ENCODE data around the gene COL23A1.

Gene COL23A1

DNA sequence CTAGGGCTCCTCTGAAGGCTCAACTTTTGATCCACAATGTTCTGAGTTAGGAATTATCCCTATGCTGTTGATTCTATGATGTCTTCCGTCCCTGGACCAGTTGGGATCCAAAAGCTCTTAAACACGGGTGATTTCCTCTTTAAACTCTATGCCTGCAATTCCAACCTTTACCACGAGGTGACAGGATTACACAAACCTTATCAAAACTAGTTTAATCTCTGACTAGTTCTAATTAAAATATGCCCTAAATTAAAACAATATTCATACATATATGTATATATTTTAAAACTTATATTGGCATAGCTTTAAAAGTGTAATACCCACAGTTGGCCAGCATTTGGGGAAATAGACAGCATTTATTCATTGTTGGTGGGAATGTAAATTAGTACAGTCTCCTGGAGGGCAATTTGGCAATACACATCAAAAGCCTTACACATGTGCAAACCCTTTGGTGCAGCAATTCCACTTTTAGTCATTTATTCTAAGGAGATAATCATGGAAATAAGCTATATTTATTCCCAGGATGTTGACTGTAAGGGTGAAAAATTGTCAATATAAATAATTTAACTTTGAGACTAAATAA is 306.0 kb downstream of the COL23A1 start:
- no peak for DNase-seq (ENCODE audit: low read depth in 2 of 2)

DNA sequence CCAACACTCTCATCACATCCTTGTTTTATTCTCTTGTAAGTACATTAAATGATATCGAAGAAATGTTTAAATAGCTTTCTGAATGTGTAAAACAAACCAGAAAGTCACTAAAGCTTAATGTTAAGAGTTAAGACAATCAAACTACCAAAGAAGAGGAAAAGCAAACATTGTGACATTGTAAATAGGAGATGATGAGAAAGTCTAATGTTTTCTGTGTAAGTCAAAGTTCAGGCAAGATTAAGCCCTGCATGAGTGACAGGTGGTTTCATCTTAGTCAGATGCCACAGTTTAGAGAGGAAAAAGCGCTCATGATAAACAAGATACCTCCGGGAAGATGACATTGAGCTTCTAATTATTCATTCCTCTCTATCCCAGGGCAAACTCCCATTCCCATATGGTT is 306.7 kb downstream of the COL23A1 start:
- no peak for DNase-seq (ENCODE audit: low read depth in 2 of 2)

DNA sequence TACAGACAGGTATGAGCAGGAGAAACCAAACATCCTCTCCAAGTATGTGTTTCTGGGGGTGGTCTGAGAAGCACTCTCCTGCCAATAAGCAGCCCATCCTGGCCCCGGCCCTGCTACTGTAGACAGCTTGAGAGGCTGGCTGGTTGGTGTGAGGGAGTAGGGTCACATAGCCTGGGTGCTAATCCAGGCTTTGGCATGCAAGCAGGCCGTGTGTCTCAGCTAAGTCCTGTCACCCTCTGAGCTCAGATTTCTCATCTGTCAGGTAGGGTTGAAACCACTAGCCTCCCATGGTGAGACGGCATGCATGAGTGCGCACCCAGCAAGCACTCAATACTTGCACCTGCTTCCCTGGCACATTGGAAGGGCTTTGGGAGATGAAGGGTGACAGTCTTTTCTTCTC is 307.8 kb downstream of the COL23A1 start:
- no peak for DNase-seq (ENCODE audit: low read depth in 2 of 2)

DNA sequence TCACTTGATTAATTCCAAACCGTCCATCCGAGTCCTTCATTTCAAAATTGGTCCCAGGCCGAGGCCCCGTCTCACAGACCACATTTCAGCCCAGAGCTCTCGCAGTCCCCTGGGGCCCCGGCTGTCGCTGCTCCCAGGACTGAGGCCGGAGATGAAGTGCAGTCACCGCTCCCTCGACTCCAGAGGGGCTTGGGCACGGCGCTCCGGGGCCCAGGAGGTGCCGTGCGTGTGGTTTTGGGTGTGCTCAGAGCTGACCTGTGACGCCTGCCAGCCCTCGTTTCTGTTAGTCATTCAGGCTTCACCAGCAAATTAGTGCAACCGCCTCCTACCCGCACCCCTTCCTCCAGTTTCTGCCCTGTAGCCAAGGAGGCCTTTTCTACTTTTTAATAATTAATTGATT is 308.9 kb downstream of the COL23A1 start:
- no peak for DNase-seq (ENCODE audit: low read depth in 2 of 2)

- DNase-seq (ENCODE audit: low read depth in 2 of 2) = no peak
These were observed 309.6 kb downstream of the COL23A1 start for GRCh38 chr5:178280631-178281030.

- peak in 1 of 2 donors; percentile 7 for DNase-seq (ENCODE audit: low read depth in 2 of 2)
These were observed 310.3 kb downstream of the COL23A1 start for GRCh38 chr5:178279723-178280438.

- no peak for DNase-seq (ENCODE audit: low read depth in 2 of 2)
These were observed 311.0 kb downstream of the COL23A1 start for GRCh38 chr5:178279026-178279722.

- no peak for DNase-seq (ENCODE audit: low read depth in 2 of 2)
These were observed 311.7 kb downstream of the COL23A1 start for GRCh38 chr5:178278358-178279023.

DNA sequence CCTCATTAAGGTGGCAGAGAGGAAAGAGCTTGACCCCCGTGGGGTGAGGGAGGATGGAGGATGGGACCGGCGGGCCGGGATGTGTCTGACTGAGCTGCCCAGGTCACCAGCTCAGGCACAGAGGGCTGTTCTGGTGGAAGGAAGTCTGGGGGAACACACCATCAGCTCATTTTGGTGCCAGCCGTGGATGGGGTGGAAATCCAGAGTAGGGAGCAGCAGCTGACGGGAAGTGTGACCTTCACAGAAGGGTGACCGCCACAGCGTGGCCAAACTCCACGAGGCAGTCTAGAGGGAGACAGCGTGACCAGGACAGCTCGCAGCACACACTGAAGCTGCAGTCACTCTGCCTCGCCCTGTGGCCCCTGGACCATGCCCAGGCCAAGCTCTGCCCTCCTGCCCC is 312.3 kb downstream of the COL23A1 start:
- DNase-seq (ENCODE audit: low read depth in 2 of 2) = no peak

DNA sequence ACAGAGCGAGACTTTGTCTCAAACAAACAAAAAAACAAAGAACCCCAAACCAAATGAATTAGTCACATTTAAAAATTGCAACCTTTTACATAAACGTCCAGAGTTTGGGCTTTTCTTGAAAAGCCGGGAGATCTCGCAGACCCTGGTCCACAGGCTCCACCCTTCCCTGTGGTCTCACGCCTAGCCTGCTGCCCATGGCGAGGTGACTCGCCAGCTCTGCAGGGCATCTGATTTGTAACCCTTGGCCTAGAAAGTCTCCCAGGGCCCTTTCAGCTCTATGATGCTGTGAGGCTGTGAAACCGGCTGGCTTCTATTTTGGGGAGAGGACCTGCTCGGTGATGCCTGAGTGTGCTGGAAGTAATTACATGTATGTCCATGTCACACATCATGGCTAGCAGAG is 312.8 kb downstream of the COL23A1 start:
- no peak for DNase-seq (ENCODE audit: low read depth in 2 of 2)

DNA sequence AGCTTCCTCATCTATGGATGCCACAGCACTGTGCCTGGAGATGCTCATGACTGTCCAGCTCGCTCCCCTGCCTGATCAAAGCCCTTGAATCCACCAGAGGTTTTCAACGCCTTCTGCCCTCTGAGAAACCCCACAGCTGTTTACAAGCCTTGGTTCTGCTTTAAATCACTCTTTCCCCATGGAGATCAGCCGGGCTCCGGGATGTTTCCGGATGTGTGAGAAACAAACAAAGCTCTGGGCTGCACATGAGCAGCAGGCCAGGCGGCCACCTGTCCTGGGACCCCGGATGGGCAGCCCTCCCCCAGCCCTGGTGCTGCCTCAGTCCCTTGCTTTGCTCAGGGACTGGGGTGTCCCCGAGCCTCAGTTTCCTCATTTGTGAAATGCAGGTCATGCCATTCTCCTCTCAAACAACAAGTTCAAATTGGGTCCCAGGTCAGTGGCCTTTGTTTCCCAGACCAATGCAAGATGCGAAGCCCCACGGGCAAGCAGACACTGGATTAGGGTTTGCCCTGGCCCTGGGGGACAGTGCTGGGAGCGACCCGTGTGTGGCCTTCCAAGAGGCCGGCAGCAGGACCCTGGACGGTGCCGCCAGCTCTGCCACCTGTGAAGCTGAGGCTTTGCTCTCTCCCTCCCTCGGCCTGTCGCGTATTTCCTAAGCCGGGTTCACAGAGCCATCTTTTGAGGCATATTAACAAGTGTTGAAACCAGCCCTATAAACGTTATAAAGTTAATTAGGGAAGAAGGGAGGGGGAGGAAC is 315.2 kb downstream of the COL23A1 start:
- DNase-seq (ENCODE audit: low read depth in 2 of 2) = no peak

DNA sequence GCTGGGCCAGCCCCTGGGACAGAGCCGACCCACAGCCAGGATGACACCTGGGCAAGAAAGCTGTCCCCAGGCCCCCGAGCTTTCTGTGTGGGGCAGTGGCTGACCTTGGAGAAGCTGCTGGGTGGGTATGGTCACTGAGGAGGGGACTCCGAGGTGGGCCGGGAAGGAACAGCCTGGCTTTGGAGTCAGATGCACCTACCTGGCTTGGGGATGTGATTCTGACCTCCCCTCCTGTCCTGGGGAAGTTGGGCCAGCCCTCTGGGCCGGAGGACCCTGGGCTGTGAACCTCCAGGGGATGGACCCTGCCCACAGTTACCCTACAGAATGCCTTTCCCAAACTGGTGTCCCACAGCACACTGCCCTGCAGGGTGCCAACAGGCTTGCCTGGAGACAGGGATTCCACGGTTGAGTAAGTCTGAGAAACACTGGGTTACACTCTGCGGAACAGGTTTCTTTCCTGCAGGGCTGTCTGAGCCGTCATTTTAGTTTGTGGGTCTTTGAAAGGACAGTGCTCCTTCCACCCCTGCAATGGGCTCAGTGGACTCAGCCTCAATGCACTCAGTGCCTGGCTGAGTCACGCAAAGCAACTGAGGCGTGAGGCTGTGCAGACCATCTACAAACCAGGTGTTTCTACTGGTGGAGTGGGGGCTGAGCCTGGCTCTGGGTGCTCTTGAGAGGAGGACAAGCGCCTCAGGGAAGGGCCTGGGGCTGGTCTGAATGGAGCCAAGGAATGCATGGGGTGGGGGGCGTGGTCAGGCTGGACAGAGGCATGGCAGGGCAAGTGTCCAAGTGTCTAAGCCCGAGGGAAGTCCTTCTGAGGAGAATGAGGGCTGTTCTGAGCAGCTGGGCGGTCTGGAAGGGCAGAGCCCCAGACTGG is 316.3 kb downstream of the COL23A1 start:
- no peak for DNase-seq (ENCODE audit: low read depth in 2 of 2)

DNA sequence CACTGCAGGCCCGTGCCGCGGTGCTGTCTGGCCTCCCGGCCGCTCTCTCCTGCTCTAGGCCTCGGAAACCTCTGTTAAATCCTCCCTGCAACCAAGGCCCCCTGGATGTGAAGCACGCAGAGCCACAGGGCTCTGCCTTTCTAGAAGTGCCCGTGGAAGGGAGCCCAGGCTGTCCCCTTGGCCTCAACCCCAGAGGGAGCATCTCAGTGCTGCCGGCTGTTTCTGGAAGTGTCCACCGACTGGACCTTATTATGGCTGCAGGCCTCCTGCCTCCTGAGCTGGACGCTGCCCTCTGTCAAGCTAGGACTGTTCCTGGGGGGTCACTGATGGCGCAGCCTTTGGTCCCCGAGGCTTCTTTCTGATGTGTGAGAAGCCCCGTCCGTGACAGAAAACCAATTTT is 317.2 kb downstream of the COL23A1 start:
- DNase-seq (ENCODE audit: low read depth in 2 of 2) = no peak

GRCh38 chr5:178272591-178272990 is 317.6 kb downstream of the COL23A1 start:
- DNase-seq (ENCODE audit: low read depth in 2 of 2) = no peak

GRCh38 chr5:178271726-178272479 is 318.3 kb downstream of the COL23A1 start:
- no peak for DNase-seq (ENCODE audit: low read depth in 2 of 2)

DNA sequence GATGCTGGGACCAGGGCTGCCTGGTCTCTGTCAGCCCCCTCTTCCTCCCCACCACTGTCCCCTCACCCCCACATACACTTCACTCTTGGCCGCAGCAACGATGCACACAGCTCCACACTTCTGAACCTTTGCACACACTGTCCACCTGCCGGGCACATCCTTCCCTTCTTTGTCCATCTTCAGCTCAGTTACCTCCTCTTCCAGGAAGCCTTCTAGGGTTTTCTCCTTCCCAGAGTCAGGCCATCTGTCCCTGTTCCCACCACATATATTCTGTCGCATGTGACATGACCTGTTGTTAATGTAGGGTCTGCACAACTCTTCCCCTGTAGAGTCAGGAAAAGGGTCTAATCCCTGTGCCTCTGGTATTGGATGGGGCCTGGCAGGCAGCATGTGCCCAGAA is 319.0 kb downstream of the COL23A1 start:
- no peak for DNase-seq (ENCODE audit: low read depth in 2 of 2)

- no peak for DNase-seq (ENCODE audit: low read depth in 2 of 2)
These were observed 320.7 kb downstream of the COL23A1 start for GRCh38 chr5:178269499-178269898.

- no peak for DNase-seq (ENCODE audit: low read depth in 2 of 2)
These were observed 322.3 kb downstream of the COL23A1 start for GRCh38 chr5:178267876-178268275.

GRCh38 chr5:178267245-178267644 is 322.9 kb downstream of the COL23A1 start:
- DNase-seq (ENCODE audit: low read depth in 2 of 2) = no peak

- no peak for DNase-seq (ENCODE audit: low read depth in 2 of 2)
These were observed 323.6 kb downstream of the COL23A1 start for GRCh38 chr5:178266581-178266980.

All from stimulated activated CD8-positive, alpha-beta memory T cell treated with anti-CD3 and anti-CD28 coated beads, Interleukin-15, amount 100 ng/mL, for 4 hours (primary cell).